Stimulated activated naive CD4-positive, alpha-beta T cell treated with Interleukin-2 at 50 U/mL for 16 hours (primary cell): Measurements from ENCODE around the gene CISD2.
"Not testable (repeated sequence)": the region's sequence is repeated elsewhere in the genome, so short reads cannot be mapped to it uniquely, and the experiment has no call there.

ENCODE experiments used
- DNase-seq: peaks from one replicate; lab custom pipeline; 2025; lab: John Stamatoyannopoulos, UW

CISD2 gene

DNA sequence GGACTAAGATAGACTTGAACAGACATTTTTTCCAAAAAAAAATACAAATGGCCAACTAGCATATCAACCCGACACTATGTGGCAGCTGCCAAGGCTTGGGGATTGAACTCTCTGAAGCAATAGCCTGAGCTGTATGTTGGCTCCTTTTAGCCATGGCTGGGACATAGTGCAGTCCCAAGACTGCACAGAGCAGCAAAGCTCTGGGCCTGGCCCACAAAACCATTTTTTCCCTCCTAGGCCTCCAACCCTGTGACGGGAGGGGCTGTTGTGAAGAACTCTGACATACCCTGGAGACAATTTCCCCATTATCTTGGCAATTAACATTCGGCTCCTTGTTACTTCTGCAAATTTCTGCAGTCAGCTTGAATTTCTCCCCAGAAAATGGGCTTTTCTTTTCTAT is 50.1 kb downstream of the CISD2 start:
- no peak for DNase-seq

DNA sequence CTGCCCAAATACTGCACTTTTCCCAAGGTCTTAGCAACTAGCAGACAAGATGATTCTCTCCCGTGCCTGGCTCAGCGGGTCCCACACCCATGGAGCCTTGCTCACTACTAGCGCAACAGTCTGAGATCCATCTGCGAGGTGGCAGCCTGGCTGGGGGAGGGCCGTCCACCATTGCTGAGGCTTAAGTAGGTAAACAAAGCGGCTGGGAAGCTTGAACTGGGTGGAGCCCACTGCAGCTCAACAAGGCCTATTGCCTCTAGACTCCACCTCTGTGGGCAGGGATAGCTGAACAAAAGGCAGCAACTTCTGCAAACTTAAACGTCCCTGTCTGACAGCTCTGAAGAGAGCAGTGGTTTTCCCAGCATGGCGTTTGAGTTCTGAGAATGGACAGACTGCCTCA is 50.9 kb downstream of the CISD2 start:
- not testable (repeated sequence) for DNase-seq

DNA sequence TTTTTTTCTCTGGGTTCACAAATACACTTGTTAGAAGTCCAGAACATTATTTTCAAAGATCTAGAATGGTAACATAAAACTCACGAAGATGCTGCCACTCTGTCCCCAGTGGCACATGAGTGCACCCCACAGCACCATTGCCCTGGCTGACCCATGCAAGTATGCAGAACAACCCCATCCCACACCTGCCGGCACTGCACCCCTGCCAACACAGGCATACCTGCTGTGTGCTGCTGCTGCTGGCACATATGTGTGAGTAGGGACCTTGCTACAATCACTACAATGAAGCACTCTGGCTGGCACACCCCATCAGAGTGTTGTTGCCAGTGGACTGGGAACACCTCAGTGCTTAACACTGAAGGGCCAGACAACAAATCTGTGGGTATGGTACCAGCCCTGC is 66.9 kb downstream of the CISD2 start:
- no peak for DNase-seq

DNA sequence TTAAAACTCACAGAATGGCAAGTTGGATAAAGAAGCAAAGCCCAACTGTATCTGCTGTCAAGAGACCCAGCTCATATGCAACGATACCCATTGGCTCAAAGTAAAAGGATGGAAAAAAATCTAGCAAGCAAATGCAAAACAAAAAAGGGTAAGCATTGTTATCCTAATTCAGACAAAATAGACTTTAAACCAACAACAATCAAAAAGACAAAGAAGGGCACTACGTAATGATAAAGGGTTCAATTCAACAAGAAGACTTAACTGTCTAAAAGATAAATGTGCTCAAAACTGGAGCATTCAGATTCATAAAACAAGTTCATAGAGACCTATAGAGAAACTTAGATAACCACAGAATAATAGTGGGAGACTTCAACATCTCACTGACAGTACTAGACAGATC is 69.3 kb downstream of the CISD2 start:
- not testable (repeated sequence) for DNase-seq
